H9 (cell line): ENCODE data around the gene TRMT61B. TPM values are rescaled to one million over a fixed set of nuclear protein-coding genes. Genes with fewer than 3 reads are reported as not detected.

Experiments
- DNase-seq: peaks from one replicate; pipeline ENCODE4 v3.0.0-alpha.2; 2017
- H2AFZ ChIP-seq: one replicate; pipeline ENCODE4 v1.6.1; 2013; ENCODE audit warnings: mild to moderate bottlenecking, low read length, control low read depth, moderate library complexity
- H2AK5ac ChIP-seq: 2 replicates; pipeline ENCODE4 v1.6.1; 2013; ENCODE audit warnings: low read length, control low read depth, mixed read lengths; ENCODE audit not compliant: insufficient read length
- H2BK120ac ChIP-seq: one replicate; pipeline ENCODE4 v1.6.1; 2013; ENCODE audit warnings: low read depth, mild to moderate bottlenecking, low read length, control low read depth, inconsistent platforms; ENCODE audit not compliant: poor library complexity, severe bottlenecking
- H2BK12ac ChIP-seq: 2 replicates; pipeline ENCODE4 v1.6.1; 2013; ENCODE audit warnings: low read length, control low read depth, mixed read lengths, low read depth; ENCODE audit not compliant: insufficient read length
- H2BK15ac ChIP-seq: 2 replicates; pipeline ENCODE4 v1.6.1; 2013; ENCODE audit warnings: low read depth, low read length, control low read depth
- H2BK20ac ChIP-seq: one replicate; pipeline ENCODE4 v1.6.1; 2013; ENCODE audit warnings: low read depth, mild to moderate bottlenecking, low read length, control low read depth, inconsistent platforms; ENCODE audit not compliant: poor library complexity, severe bottlenecking
- H2BK5ac ChIP-seq: 2 replicates; pipeline ENCODE4 v1.6.1; 2013; ENCODE audit warnings: low read length, control low read depth, mixed read lengths; ENCODE audit not compliant: insufficient read length
- H3K14ac ChIP-seq: 2 replicates; pipeline ENCODE4 v1.6.1; 2013; ENCODE audit warnings: low read length, control low read depth; ENCODE audit not compliant: insufficient read depth
- H3K18ac ChIP-seq: 2 replicates; pipeline ENCODE4 v1.6.1; 2013; ENCODE audit warnings: low read depth, mild to moderate bottlenecking, mixed read lengths, low read length, control low read depth; ENCODE audit not compliant: insufficient read length
- H3K23ac ChIP-seq: 2 replicates; pipeline ENCODE4 v1.6.1; 2013; ENCODE audit warnings: low read length, control low read depth, mixed read lengths, low read depth; ENCODE audit not compliant: insufficient read length
- H3K23me2 ChIP-seq: 2 replicates; pipeline ENCODE4 v1.6.1; 2013; ENCODE audit warnings: low read depth, mild to moderate bottlenecking, mixed read lengths, low read length, control low read depth; ENCODE audit not compliant: insufficient read length, poor library complexity, severe bottlenecking
- H3K27ac ChIP-seq: 2 replicates; pipeline ENCODE4 v1.5.1; 2013; ENCODE audit warnings: low read length, control low read depth, mixed read lengths, low read depth; ENCODE audit not compliant: insufficient read length
- H3K27me3 ChIP-seq: 2 replicates; pipeline ENCODE4 v1.6.1; 2013; ENCODE audit warnings: low read length, control low read depth, inconsistent platforms; ENCODE audit not compliant: insufficient read depth
- H3K4ac ChIP-seq: 2 replicates; pipeline ENCODE4 v1.6.1; 2013; ENCODE audit warnings: low read depth, mild to moderate bottlenecking, control low read depth, inconsistent platforms, low read length, moderate library complexity
- H3K4me1 ChIP-seq: 2 replicates; pipeline ENCODE4 v1.6.1; 2013; ENCODE audit warnings: low read length, control low read depth, inconsistent platforms; ENCODE audit not compliant: insufficient read depth
- H3K4me2 ChIP-seq: 2 replicates; pipeline ENCODE4 v1.6.1; 2013; ENCODE audit warnings: low read length, control low read depth, mixed read lengths; ENCODE audit not compliant: insufficient read length, insufficient read depth
- H3K56ac ChIP-seq: 2 replicates; pipeline ENCODE4 v1.6.1; 2013; ENCODE audit warnings: low read depth, mild to moderate bottlenecking, mixed read lengths, low read length, control low read depth; ENCODE audit not compliant: insufficient read length
- H3K79me1 ChIP-seq: 2 replicates; pipeline ENCODE4 v1.6.1; 2013; ENCODE audit warnings: low read depth, mild to moderate bottlenecking, moderate library complexity, low read length, control low read depth, inconsistent platforms; ENCODE audit not compliant: insufficient read depth, poor library complexity, severe bottlenecking
- H3K79me2 ChIP-seq: 2 replicates; pipeline ENCODE4 v1.6.1; 2013; ENCODE audit warnings: low read length, control low read depth, inconsistent platforms; ENCODE audit not compliant: insufficient read depth
- H3K9ac ChIP-seq: 2 replicates; pipeline ENCODE4 v1.6.1; 2013; ENCODE audit warnings: low read length, control low read depth, mixed read lengths; ENCODE audit not compliant: insufficient read length; ENCODE audit errors: extremely low read depth
- H3K9me3 ChIP-seq: one replicate; pipeline ENCODE4 v1.6.1; 2013; ENCODE audit warnings: low read depth, low read length, inconsistent platforms; ENCODE audit not compliant: control insufficient read depth
- H3T11ph ChIP-seq: one replicate; pipeline ENCODE4 v1.6.1; 2013; ENCODE audit warnings: mild to moderate bottlenecking, low read length, control low read depth, inconsistent platforms
- H4K20me1 ChIP-seq: one replicate; pipeline ENCODE4 v1.6.1; 2013; ENCODE audit not compliant: control insufficient read depth, insufficient read length, insufficient read depth
- H4K5ac ChIP-seq: 2 replicates; pipeline ENCODE4 v1.6.1; 2013; ENCODE audit warnings: low read depth, mild to moderate bottlenecking, mixed read lengths, low read length, control low read depth; ENCODE audit not compliant: insufficient read length
- H4K8ac ChIP-seq: replicated peaks from 2 replicates; pipeline ENCODE4 v1.6.1; 2013; ENCODE audit warnings: low read length, control low read depth, mixed read lengths, low read depth; ENCODE audit not compliant: insufficient read length
- H4K91ac ChIP-seq: 2 replicates; pipeline ENCODE4 v1.6.1; 2013; ENCODE audit warnings: low read depth, mild to moderate bottlenecking, moderate library complexity, mixed read lengths, low read length, control low read depth; ENCODE audit not compliant: insufficient read length
- H3K27ac Mint-ChIP-seq, 3 experiments: 2 replicates in 2 of 3; 3 replicates in 1 of 3; pipeline ENCODE4 v1.8.0; 2020 to 2021; ENCODE audit warnings: mixed read lengths in 3 of 3, mild to moderate bottlenecking in 1 of 3, moderate library complexity in 1 of 3
- H3K27me3 Mint-ChIP-seq: 2 replicates; pipeline ENCODE4 v1.8.0; 2021; ENCODE audit warnings: low read depth, mild to moderate bottlenecking, moderate library complexity, mixed read lengths
- H3K36me3 Mint-ChIP-seq, 3 experiments: 2 replicates in 2 of 3; 3 replicates in 1 of 3; pipeline ENCODE4 v1.8.0; 2020 to 2021; ENCODE audit warnings: low read depth in 3 of 3, mixed read lengths in 3 of 3; ENCODE audit not compliant: insufficient read depth in 1 of 3
- H3K4me1 Mint-ChIP-seq, 2 experiments: 2 replicates each; pipeline ENCODE4 v1.8.0; 2020; ENCODE audit warnings: mixed read lengths in 2 of 2
- H3K4me3 Mint-ChIP-seq, 2 experiments: 2 replicates in 1 of 2; 3 replicates in 1 of 2; pipeline ENCODE4 v1.8.0; 2020 to 2021; ENCODE audit warnings: mild to moderate bottlenecking in 2 of 2, mixed read lengths in 2 of 2, moderate library complexity in 1 of 2
- H3K9me3 Mint-ChIP-seq, 2 experiments: 2 replicates in 1 of 2; 3 replicates in 1 of 2; pipeline ENCODE4 v1.8.0; 2020; ENCODE audit warnings: mild to moderate bottlenecking in 2 of 2, mixed read lengths in 2 of 2, moderate library complexity in 1 of 2
- CTCF ChIP-seq: fragments of 200-600 bp; sonication (generic); conservative IDR thresholded peaks from 3 replicates; pipeline ENCODE4 v1.8.0; 2021; ENCODE audit warnings: antibody characterized with exemption, mild to moderate bottlenecking
- WGBS: extraction: QIAGEN DNeasy Blood & Tissue Kit; methylation state at CpG from one replicate; pipeline ENCODE4 v1.1.7; 2013; ENCODE audit warnings: missing lambda C conversion rate, low lambda C conversion rate, mixed read lengths; ENCODE audit not compliant: insufficient read length; ENCODE audit errors: extremely low coverage; 5-methylcytosine and 5-hydroxymethylcytosine counted together
- total RNA-seq: library from RNA; stranded (reverse); gene quantifications from 2 replicates; pipeline ENCODE4 v1.2.1, GENCODE V29; 2021

TRMT61B gene
- total RNA-seq, 1 experiment from 2014 or later = 20.7 TPM

DNA sequence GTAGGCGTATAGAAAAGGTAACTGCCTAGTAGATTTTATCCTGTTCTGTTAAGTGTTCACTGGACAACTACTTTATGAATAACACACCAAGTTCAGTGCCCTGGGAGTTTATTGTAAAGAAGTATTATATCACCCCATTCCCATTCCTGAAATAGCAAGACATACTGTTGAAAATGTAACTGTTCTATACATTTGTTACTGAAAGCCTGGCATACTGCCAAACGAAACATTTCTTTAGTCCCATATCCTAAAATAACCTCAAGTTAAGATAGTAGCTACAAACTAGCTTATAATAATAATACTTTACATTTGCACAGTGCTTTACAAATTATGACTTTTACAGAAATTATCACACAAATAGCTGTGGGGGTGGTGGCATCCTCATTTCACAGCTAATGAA lies 34.3 kb downstream of the TRMT61B start:
- Mint-ChIP-seq H3K27me3 (0 out of 2 replicates have a peak, but pooled peaks cover 2% of the 10 kb centered on the region), H3K4me1 (no peaks in the 10 kb centered on the region), H3K36me3 (no peaks in the 10 kb centered on the region), H3K27ac (no peak overlapping the region), H3K9me3 (no peaks in the 10 kb centered on the region), H3K4me3 (no peak overlapping the region)
- no peak for TF ChIP-seq CTCF
- Histone ChIP-seq H3K23me2 (no peaks in the 10 kb centered on the region), H3T11ph (no peak overlapping the region), H3K4ac (no peak overlapping the region), H3K27ac (no peak overlapping the region), H3K14ac (no peak overlapping the region), H3K4me2 (no peak overlapping the region), H4K5ac (no peak overlapping the region), H3K4me1 (no peaks in the 10 kb centered on the region), H3K79me2 (no peaks in the 10 kb centered on the region), H2BK5ac (no peak overlapping the region), H3K79me1 (no peaks in the 10 kb centered on the region), H2BK15ac (no peak overlapping the region), H3K9me3 (no peaks in the 10 kb centered on the region), H4K20me1 (no peaks in the 10 kb centered on the region), H3K23ac (no peak overlapping the region), H4K91ac (no peak overlapping the region), H3K27me3 (no peaks in the 10 kb centered on the region), H3K56ac (no peak overlapping the region), H3K9ac (no peak overlapping the region), H2AK5ac (no peak overlapping the region), H2BK20ac (no peak overlapping the region), H2AFZ (no peak overlapping the region), H3K18ac (no peak overlapping the region), H2BK120ac (no peak overlapping the region), H2BK12ac (no peak overlapping the region), H4K8ac (no peak overlapping the region)
- no CpG with 5 or more reads among the region's 2 CpGs for WGBS
- DNase-seq = no peak
